GM21825 (cell line): Measurements from ENCODE around the gene SPAG17.

ENCODE experiments used
- ATAC-seq: cut with Tn5 transposase; IDR thresholded peaks from one replicate; pipeline ENCODE4 v1.9.1; 2021; ENCODE audit warnings: mild to moderate bottlenecking, moderate library complexity; ENCODE audit not compliant: unreplicated experiment

Gene SPAG17

GRCh38 chr1:118185084-118185832 is at the start of gene SPAG17:
SPAG17 (minus strand) TSS chr1:118185228; CDS start chr1:118185157, 71 bp downstream.
- no peak for ATAC-seq

GRCh38 chr1:118225471-118225870 is 40.4 kb upstream of the SPAG17 start:
- ATAC-seq: no peak

- no peak for ATAC-seq
Measured at GRCh38 chr1:118223426-118223825, 38.4 kb upstream of the SPAG17 start.

- ATAC-seq: no peak
Measured at GRCh38 chr1:118219438-118219837, 34.4 kb upstream of the SPAG17 start.

- no peak for ATAC-seq
Measured at GRCh38 chr1:118217141-118217838, 32.3 kb upstream of the SPAG17 start.

- ATAC-seq: no peak
Measured at GRCh38 chr1:118214866-118215265, 29.8 kb upstream of the SPAG17 start.

GRCh38 chr1:118210723-118211110 is 25.7 kb upstream of the SPAG17 start:
- no peak for ATAC-seq

- ATAC-seq: no peak
Measured at GRCh38 chr1:118210051-118210722, 25.2 kb upstream of the SPAG17 start.

- ATAC-seq: no peak
Measured at GRCh38 chr1:118209648-118210047, 24.6 kb upstream of the SPAG17 start.

GRCh38 chr1:118206966-118207365 is 21.9 kb upstream of the SPAG17 start:
- ATAC-seq: no peak

- no peak for ATAC-seq
Measured at GRCh38 chr1:118204648-118205047, 19.6 kb upstream of the SPAG17 start.

- ATAC-seq: no peak
Measured at GRCh38 chr1:118204105-118204504, 19.1 kb upstream of the SPAG17 start.

GRCh38 chr1:118202076-118202608 is 17.1 kb upstream of the SPAG17 start:
- ATAC-seq: no peak

GRCh38 chr1:118201524-118201923 is 16.5 kb upstream of the SPAG17 start:
- ATAC-seq: no peak

- no peak for ATAC-seq
Measured at GRCh38 chr1:118200836-118201235, 15.8 kb upstream of the SPAG17 start.

GRCh38 chr1:118190561-118190960 is 5.5 kb upstream of the SPAG17 start:
- no peak for ATAC-seq

GRCh38 chr1:118189564-118189963 is 4.5 kb upstream of the SPAG17 start:
- no peak for ATAC-seq

GRCh38 chr1:118188411-118188810 is 3.4 kb upstream of the SPAG17 start:
- ATAC-seq: no peak

- ATAC-seq: no peak
Measured at GRCh38 chr1:118186026-118186425, 998 bp upstream of the SPAG17 start.

GRCh38 chr1:118184739-118185083 is 317 bp downstream of the SPAG17 start:
- ATAC-seq: no peak

- ATAC-seq: no peak
Measured at GRCh38 chr1:118183586-118183985, 1.4 kb downstream of the SPAG17 start.

- no peak for ATAC-seq
Measured at GRCh38 chr1:118177998-118178397, 7.0 kb downstream of the SPAG17 start.
